HCT116 (cell line): Measurements from ENCODE around the gene GBP5. TPM values are rescaled to one million over a fixed set of nuclear protein-coding genes. Genes with fewer than 3 reads are reported as not detected.

Experiments used
- ATAC-seq: fragments of 200-7000 bp; cut with Tn5 transposase; 2 replicates; pipeline ENCODE4 v1.9.1; 2020; ENCODE audit warnings: mild to moderate bottlenecking, moderate library complexity
- BruUV-seq: library from RNA; stranded (reverse); fragments of 400-500 nt; replicated peaks from 2 replicates; lab custom pipeline; 2021; lab: Mats Ljungman, UMichigan
- CTCF ChIA-PET: fragments of 300-600 bp; sonication (Branson Sonifier 250); formaldehyde crosslinking; loops from one replicate; lab custom pipeline; 2021; ENCODE audit warnings: antibody characterized with exemption; lab: Charles Lee
- POLR2A ChIA-PET: fragments of 300-600, 350-600 bp; sonication (Branson Sonifier 250); formaldehyde crosslinking; loops from one replicate; lab custom pipeline; 2021; ENCODE audit warnings: antibody characterized with exemption; lab: Charles Lee
- RAD21 ChIA-PET, 2 experiments: fragments of 300-600 bp; sonication (Branson Sonifier 250); formaldehyde crosslinking; loops; one replicate each; lab custom pipeline; 2023; ENCODE audit warnings: low total read pairs in 2 of 2; ENCODE audit not compliant: uncharacterized antibody in 2 of 2, unreplicated experiment in 2 of 2, low non-redundant PET in 1 of 2; lab: Charles Lee
- DNase-seq: peaks from one replicate; pipeline ENCODE4 v3.0.0-alpha.2; 2010; ENCODE audit warnings: low read depth, low spot score
- H2AFZ ChIP-seq: fragments of 200-600 bp; shearing (Covaris generic), sonication (generic); 2 replicates; pipeline ENCODE4 v1.6.1; 2017; ENCODE audit warnings: low read depth, mixed run types, mixed read lengths, antibody characterized with exemption, low read length; ENCODE audit not compliant: poor library complexity, severe bottlenecking
- H3K27ac ChIP-seq: 2 replicates; pipeline ENCODE4 v1.5.1; 2012; ENCODE audit warnings: low read depth, low read length
- H3K27me3 ChIP-seq: fragments of 200-600 bp; sonication (generic); 2 replicates; pipeline ENCODE4 v1.6.1; 2016; ENCODE audit warnings: mixed run types, low read length, mixed read lengths; ENCODE audit not compliant: insufficient read depth
- H3K36me3 ChIP-seq, 2 experiments: fragments of 200-500 bp in 1 of 2; fragments of 200-600 bp in 1 of 2; sonication (Bioruptor generic) in 1 of 2; sonication (generic) in 1 of 2; 2 replicates each; pipeline versions ENCODE4 v1.5.1 to v1.6.1; 2014 to 2016; ENCODE audit warnings: low read length in 2 of 2, inconsistent platforms in 1 of 2, mixed read lengths in 1 of 2, mixed run types in 1 of 2; ENCODE audit not compliant: insufficient read depth in 2 of 2, control insufficient read depth in 1 of 2
- H3K4me1 ChIP-seq, 2 experiments: fragments of 200-600 bp in 1 of 2; sonication (generic) in 1 of 2; 2 replicates each; pipeline versions ENCODE4 v1.5.1 to v1.6.1; 2012 to 2017; ENCODE audit warnings: low read length in 2 of 2, inconsistent platforms in 1 of 2, mild to moderate bottlenecking in 1 of 2, mixed read lengths in 1 of 2, mixed run types in 1 of 2, moderate library complexity in 1 of 2; ENCODE audit not compliant: insufficient read depth in 2 of 2, control insufficient read depth in 1 of 2
- H3K4me2 ChIP-seq: fragments of 200-600 bp; sonication (generic); 2 replicates; pipeline ENCODE4 v1.6.1; 2017; ENCODE audit warnings: mixed run types, low read length, mixed read lengths
- H3K4me3 ChIP-seq, 2 experiments: fragments of 200-600 bp in 1 of 2; sonication (generic) in 1 of 2; replicated peaks in 1 of 2; 2 replicates each; pipeline ENCODE4 v1.5.1; 2011 to 2016; ENCODE audit warnings: low read length in 2 of 2, control low read depth in 1 of 2, low read depth in 1 of 2, mild to moderate bottlenecking in 1 of 2, mixed read lengths in 1 of 2, mixed run types in 1 of 2
- H3K79me2 ChIP-seq: fragments of 200-600 bp; sonication (generic); 2 replicates; pipeline ENCODE4 v1.6.1; 2017; ENCODE audit warnings: mild to moderate bottlenecking, mixed run types, low read length, moderate library complexity, mixed read lengths; ENCODE audit not compliant: insufficient read depth
- H3K9ac ChIP-seq: fragments of 200-600 bp; sonication (generic); 2 replicates; pipeline ENCODE4 v1.6.1; 2016; ENCODE audit warnings: low read length, mixed read lengths
- H3K9me2 ChIP-seq: fragments of 200-600 bp; sonication (generic), shearing (Covaris generic); 2 replicates; pipeline ENCODE4 v1.6.1; 2017; ENCODE audit warnings: mixed run types, mild to moderate bottlenecking, moderate library complexity; ENCODE audit not compliant: insufficient read depth
- H3K9me3 ChIP-seq, 2 experiments: fragments of 200-500 bp in 1 of 2; fragments of 200-600 bp in 1 of 2; sonication (Bioruptor generic) in 1 of 2; sonication (generic) in 1 of 2; 2 replicates each; pipeline ENCODE4 v1.6.1; 2014 to 2017; ENCODE audit warnings: low read length in 2 of 2, mixed read lengths in 2 of 2, inconsistent platforms in 1 of 2, low read depth in 1 of 2, mild to moderate bottlenecking in 1 of 2, mixed run types in 1 of 2, moderate library complexity in 1 of 2; ENCODE audit not compliant: control insufficient read depth in 1 of 2, insufficient read depth in 1 of 2
- H4K20me1 ChIP-seq: fragments of 200-600 bp; sonication (generic), shearing (Covaris generic); 2 replicates; pipeline ENCODE4 v1.6.1; 2017; ENCODE audit warnings: mixed run types, mild to moderate bottlenecking, moderate library complexity; ENCODE audit not compliant: insufficient read depth
- ATF3 ChIP-seq: IDR thresholded peaks from 2 replicates; pipeline ENCODE4 v1.6.1; 2012
- CBX3 ChIP-seq: IDR thresholded peaks from 2 replicates; pipeline ENCODE4 v1.6.1; 2012; ENCODE audit warnings: low read depth
- CEBPB ChIP-seq: IDR thresholded peaks from 2 replicates; pipeline ENCODE4 v1.6.1; 2012; ENCODE audit warnings: low read depth
- EGR1 ChIP-seq: IDR thresholded peaks from 2 replicates; pipeline ENCODE4 v1.6.1; 2012; ENCODE audit warnings: low read depth
- ELF1 ChIP-seq: IDR thresholded peaks from 2 replicates; pipeline ENCODE4 v1.6.1; 2012; ENCODE audit warnings: low read depth, borderline replicate concordance
- EZH2 ChIP-seq: fragments of 200-600 bp; sonication (generic); IDR thresholded peaks from 2 replicates; pipeline ENCODE4 v1.6.1; 2017; ENCODE audit warnings: antibody characterized with exemption, mixed run types
- EZH2phosphoT487 ChIP-seq: fragments of 200-600 bp; IDR thresholded peaks from 2 replicates; pipeline ENCODE4 v1.6.1; 2018; ENCODE audit warnings: antibody characterized with exemption, borderline replicate concordance
- FOSL1 ChIP-seq: IDR thresholded peaks from 2 replicates; pipeline ENCODE4 v1.6.1; 2012; ENCODE audit warnings: low read depth
- MAX ChIP-seq: IDR thresholded peaks from 2 replicates; pipeline ENCODE4 v1.6.1; 2012
- POLR2A ChIP-seq: IDR thresholded peaks from 2 replicates; pipeline ENCODE4 v1.7.0; 2011; ENCODE audit warnings: borderline replicate concordance; ENCODE audit not compliant: insufficient read depth, insufficient read length; ENCODE audit errors: extremely low read depth
- RAD21 ChIP-seq: IDR thresholded peaks from 2 replicates; pipeline ENCODE4 v1.6.1; 2012; ENCODE audit warnings: low read depth, mild to moderate bottlenecking
- REST ChIP-seq: IDR thresholded peaks from 2 replicates; pipeline ENCODE4 v1.6.1; 2012; ENCODE audit warnings: low read depth
- SIN3A ChIP-seq: IDR thresholded peaks from 2 replicates; pipeline ENCODE4 v1.6.1; 2012; ENCODE audit warnings: low read depth
- SP1 ChIP-seq: IDR thresholded peaks from 2 replicates; pipeline ENCODE4 v1.6.1; 2012; ENCODE audit warnings: low read depth
- SRF ChIP-seq: IDR thresholded peaks from 2 replicates; pipeline ENCODE4 v1.6.1; 2012; ENCODE audit warnings: low read depth
- YY1 ChIP-seq: IDR thresholded peaks from 2 replicates; pipeline ENCODE4 v1.6.1; 2011; ENCODE audit warnings: low read length, low read depth, moderate library complexity, mild to moderate bottlenecking; ENCODE audit not compliant: insufficient replicate concordance; ENCODE audit errors: extremely low read depth
- ZBTB33 ChIP-seq: IDR thresholded peaks from 2 replicates; pipeline ENCODE4 v1.6.1; 2011; ENCODE audit warnings: mild to moderate bottlenecking, low read length, moderate library complexity; ENCODE audit not compliant: insufficient replicate concordance; ENCODE audit errors: extremely low read depth
- ZFX ChIP-seq: fragments of 450-650 bp; IDR thresholded peaks from 2 replicates; pipeline ENCODE4 v1.6.1; 2017
- ZNF274 ChIP-seq: fragments of 200-500 bp; sonication (Bioruptor generic); IDR thresholded peaks from 2 replicates; pipeline ENCODE4 v1.6.1; 2014; ENCODE audit warnings: mild to moderate bottlenecking, low read depth, low read length, inconsistent platforms
- intact Hi-C: fragments of 100-400 bp; cut with micrococcal nuclease; formaldehyde crosslinking; loops from 2 replicates; pipeline ENCODE4 v1.10.0; 2022
- total RNA-seq: library from RNA; stranded (reverse); gene quantifications from one replicate; pipeline ENCODE4 v1.2.1, GENCODE V29; 2021; ENCODE audit not compliant: unreplicated experiment

GBP5 gene
- total RNA-seq, 1 experiment from 2014 or later, result 0.17 TPM

- H3K9ac ChIP-seq, result no peak overlapping the region
- H3K4me2 ChIP-seq, result no peak overlapping the region
- intact Hi-C loops, result no loop called here
- H3K9me2 ChIP-seq, result no peaks in the 10 kb centered on the region
- no peak overlapping the region for H2AFZ ChIP-seq
- no peak for TF ChIP-seq MAX
- no peak for TF ChIP-seq ZBTB33
- TF ChIP-seq EGR1, result no peak
- no peak for TF ChIP-seq EZH2phosphoT487
- no peak for TF ChIP-seq SIN3A
- no peak for TF ChIP-seq SRF
- TF ChIP-seq CBX3, result no peak
- no peak for TF ChIP-seq FOSL1
- no peak for TF ChIP-seq RAD21
- TF ChIP-seq ZNF274, result no peak
- no peak for TF ChIP-seq POLR2A
- no peak for TF ChIP-seq ATF3
- TF ChIP-seq REST, result no peak
- TF ChIP-seq ZFX, result no peak
- no peak for TF ChIP-seq ELF1
- no peak for TF ChIP-seq EZH2
- TF ChIP-seq YY1, result no peak
- no peak for TF ChIP-seq SP1
- no peak for TF ChIP-seq CEBPB
- no peaks in the 10 kb centered on the region for H3K79me2 ChIP-seq
- no peak for DNase-seq
- ChIA-PET CTCF (no interaction called here), POLR2A (no interaction called here), RAD21 (no interaction called here)
- H3K27ac ChIP-seq, result no peak overlapping the region
- H3K9me3 ChIP-seq, result no peaks in the 10 kb centered on the region
- no peak overlapping the region for H3K4me3 ChIP-seq
- no peak for ATAC-seq
- H3K27me3 ChIP-seq, result no peaks in the 10 kb centered on the region
- H4K20me1 ChIP-seq, result no peaks in the 10 kb centered on the region
- H3K36me3 ChIP-seq, result no peaks in the 10 kb centered on the region
- no peaks in the 10 kb centered on the region for H3K4me1 ChIP-seq
- BruUV-seq, result no TSS peak
These were observed 37.8 kb upstream of the GBP5 start for GRCh38 chr1:89310505-89310904.
